Neutrophil (primary cell): ENCODE measurements around the gene CEP76.
"Not testable (repeated sequence)": the region's sequence is repeated elsewhere in the genome, so short reads cannot be mapped to it uniquely, and the experiment has no call there.

Experiments used
- H3K27ac ChIP-seq: fragments of 200-600 bp; sonication (generic); 2 replicates; pipeline ENCODE4 v1.5.1; 2016; ENCODE audit warnings: mild to moderate bottlenecking, moderate library complexity
- H3K27me3 ChIP-seq: fragments of 200-600 bp; sonication (generic); 2 replicates; pipeline ENCODE4 v1.6.0; 2016; ENCODE audit warnings: mild to moderate bottlenecking
- H3K36me3 ChIP-seq: fragments of 200-600 bp; sonication (generic); 2 replicates; pipeline ENCODE4 v1.5.1; 2017
- H3K4me1 ChIP-seq, 2 experiments: fragments of 200-600 bp in 1 of 2; sonication (generic) in 1 of 2; 1 replicate in 1 of 2; 2 replicates in 1 of 2; pipeline versions ENCODE4 v1.5.1 to v1.6.1; 2013 to 2016; ENCODE audit warnings: low read depth in 1 of 2, low read length in 1 of 2, mild to moderate bottlenecking in 1 of 2, moderate library complexity in 1 of 2; ENCODE audit not compliant: control insufficient read depth in 1 of 2, insufficient read depth in 1 of 2
- H3K4me3 ChIP-seq, 2 experiments: fragments of 200-600 bp in 1 of 2; sonication (generic) in 1 of 2; 1 replicate in 1 of 2; 2 replicates in 1 of 2; pipeline ENCODE4 v1.5.1; 2013 to 2016; ENCODE audit warnings: low read depth in 1 of 2, low read length in 1 of 2, mild to moderate bottlenecking in 1 of 2, moderate library complexity in 1 of 2
- H3K9me3 ChIP-seq: fragments of 200-600 bp; sonication (generic); 2 replicates; pipeline ENCODE4 v1.5.1; 2016
- CTCF ChIP-seq: fragments of 200-600 bp; sonication (generic); IDR thresholded peaks from 2 replicates; pipeline ENCODE4 v1.5.1; 2016; ENCODE audit warnings: antibody characterized with exemption

CEP76 gene

GRCh38 chr18:12651651-12652050, 50.9 kb downstream of the CEP76 start:
- no peak for TF ChIP-seq CTCF
- Histone ChIP-seq H3K27ac (no peak overlapping the region), H3K36me3 (no peaks in the 10 kb centered on the region), H3K4me3 (no peak overlapping the region), H3K27me3 (peaks cover 52% of the 10 kb centered on the region), H3K9me3 (no peaks in the 10 kb centered on the region), H3K4me1 (peaks cover 2 to 3% of the 10 kb centered on the region in 2 experiments)

GRCh38 chr18:12647773-12648172, 54.8 kb downstream of the CEP76 start:
- Histone ChIP-seq H3K27ac (no peak overlapping the region), H3K36me3 (no peaks in the 10 kb centered on the region)
- no peak for TF ChIP-seq CTCF

GRCh38 chr18:12645751-12646203, 56.7 kb downstream of the CEP76 start:
- no peak for TF ChIP-seq CTCF
- Histone ChIP-seq H3K4me1 (no peaks in the 10 kb centered on the region), H3K27ac (no peak overlapping the region), H3K36me3 (no peaks in the 10 kb centered on the region), H3K4me3 (no peak overlapping the region), H3K9me3 (no peaks in the 10 kb centered on the region), H3K27me3 (no peaks in the 10 kb centered on the region)

More at GRCh38 chr18:12647773-12648172, 54.8 kb downstream of the CEP76 start:
- Histone ChIP-seq H3K9me3 (no peaks in the 10 kb centered on the region), H3K4me3 (no peak overlapping the region), H3K27me3 (peaks cover 16% of the 10 kb centered on the region), H3K4me1 (no peaks in the 10 kb centered on the region)

- no peaks in the 10 kb centered on the region for H3K9me3 ChIP-seq
- no peaks in the 10 kb centered on the region for H3K27me3 ChIP-seq
- H3K36me3 ChIP-seq = no peaks in the 10 kb centered on the region
- no peaks in the 10 kb centered on the region for H3K4me1 ChIP-seq
- no peak overlapping the region for H3K27ac ChIP-seq
- no peak overlapping the region for H3K4me3 ChIP-seq
- no peak for TF ChIP-seq CTCF
Measured at GRCh38 chr18:12645254-12645653, 57.3 kb downstream of the CEP76 start.

GRCh38 chr18:12643756-12644155, 58.8 kb downstream of the CEP76 start:
- H3K4me3 ChIP-seq, H3K27me3 ChIP-seq, H3K4me1 ChIP-seq, H3K36me3 ChIP-seq, H3K27ac ChIP-seq, H3K9me3 ChIP-seq: not testable (repeated sequence)

- no peak for TF ChIP-seq CTCF
- Histone ChIP-seq H3K4me1 (no peaks in the 10 kb centered on the region), H3K36me3 (no peaks in the 10 kb centered on the region), H3K9me3 (no peaks in the 10 kb centered on the region), H3K4me3 (no peak overlapping the region), H3K27me3 (no peaks in the 10 kb centered on the region), H3K27ac (no peak overlapping the region)
Measured at GRCh38 chr18:12640881-12641200, 61.7 kb downstream of the CEP76 start.
